ENCODE data around the gene YEATS2. TPM values are rescaled to one million over a fixed set of nuclear protein-coding genes. Genes with fewer than 3 reads are reported as not detected.

YEATS2 gene
- total RNA-seq, 1 donor from 2014 or later: 45.3 TPM

- H3K4me1 Mint-ChIP-seq (ENCODE audit: low read depth, unreplicated experiment): peaks cover 21% of the 10 kb centered on the region
These were observed 148.2 kb downstream of the YEATS2 start for GRCh38 chr3:183845608-183846288.

GRCh38 chr3:183854318-183855035 is 156.9 kb downstream of the YEATS2 start:
- no peak for FAIRE-seq
- H4K20me1 ChIP-seq (ENCODE audit: insufficient read depth, low read length): no peaks in the 10 kb centered on the region
- no peaks in the 10 kb centered on the region for H3K27me3 ChIP-seq (ENCODE audit: insufficient read depth, low read length)
- Mint-ChIP-seq H3K27ac (ENCODE audit: unreplicated experiment) (no peak overlapping the region), H3K36me3 (ENCODE audit: low read depth, unreplicated experiment) (peaks cover 22% of the 10 kb centered on the region), H3K4me1 (ENCODE audit: low read depth, unreplicated experiment) (peaks cover 7% of the 10 kb centered on the region), H3K4me3 (ENCODE audit: unreplicated experiment) (no peak overlapping the region), H3K9me3 (ENCODE audit: unreplicated experiment) (no peaks in the 10 kb centered on the region), H3K27me3 (ENCODE audit: low read depth, unreplicated experiment) (no peaks in the 10 kb centered on the region)
- no peak overlapping the region for H3K9ac ChIP-seq (ENCODE audit: low read length)
- TF ChIP-seq EZH2 (IDR thresholded peaks at IDR 0.05; ENCODE audit: insufficient read depth, low read length): no peak
- TF ChIP-seq CTCF (IDR thresholded peaks at IDR 0.05; ENCODE audit: insufficient read depth, low read depth, low read length): no peak
- H3K79me2 ChIP-seq (ENCODE audit: insufficient read depth, low read length): no peaks in the 10 kb centered on the region
- H3K36me3 ChIP-seq (ENCODE audit: insufficient read depth, low read length): peaks cover 7% of the 10 kb centered on the region
- H3K4me3 ChIP-seq (ENCODE audit: insufficient read depth, low read depth, low read length): no peak overlapping the region
- H3K27ac ChIP-seq (ENCODE audit: low read depth, low read length): no peak overlapping the region
- H3K4me1 ChIP-seq (ENCODE audit: insufficient read depth, low read length): no peaks in the 10 kb centered on the region
- H3K9me3 ChIP-seq (ENCODE audit: insufficient read depth, low read depth, low read length): no peaks in the 10 kb centered on the region
- no peak for DNase-seq (ENCODE audit: low read depth)
- H2AFZ ChIP-seq (ENCODE audit: low read depth, low read length): no peak overlapping the region
- no peak overlapping the region for H3K4me2 ChIP-seq (ENCODE audit: low read length)

More at GRCh38 chr3:183845608-183846288, 148.2 kb downstream of the YEATS2 start:
- Mint-ChIP-seq H3K27me3 (ENCODE audit: low read depth, unreplicated experiment) (no peaks in the 10 kb centered on the region), H3K4me3 (ENCODE audit: unreplicated experiment) (no peak overlapping the region), H3K9me3 (ENCODE audit: unreplicated experiment) (no peaks in the 10 kb centered on the region), H3K36me3 (ENCODE audit: low read depth, unreplicated experiment) (peaks cover 17% of the 10 kb centered on the region), H3K27ac (ENCODE audit: unreplicated experiment) (peak overlapping the region; percentile 98)
- peaks cover 23% of the 10 kb centered on the region for H3K36me3 ChIP-seq (ENCODE audit: insufficient read depth, low read length)
- H3K9ac ChIP-seq (ENCODE audit: low read length): no peak overlapping the region
- H4K20me1 ChIP-seq (ENCODE audit: insufficient read depth, low read length): peaks cover 10% of the 10 kb centered on the region
- no peak overlapping the region for H2AFZ ChIP-seq (ENCODE audit: low read depth, low read length)
- peak overlapping the region; percentile 61 for H3K27ac ChIP-seq (ENCODE audit: low read depth, low read length)
- no peaks in the 10 kb centered on the region for H3K79me2 ChIP-seq (ENCODE audit: insufficient read depth, low read length)
- H3K4me1 ChIP-seq (ENCODE audit: insufficient read depth, low read length): peaks cover 17% of the 10 kb centered on the region
- H3K9me3 ChIP-seq (ENCODE audit: insufficient read depth, low read depth, low read length): no peaks in the 10 kb centered on the region
- DNase-seq (ENCODE audit: low read depth) (peak; percentile 20), FAIRE-seq (no peak)
- H3K4me3 ChIP-seq (ENCODE audit: insufficient read depth, low read depth, low read length): no peak overlapping the region
- H3K4me2 ChIP-seq (ENCODE audit: low read length): peak overlapping the region; percentile 49
- no peak for TF ChIP-seq EZH2 (IDR thresholded peaks at IDR 0.05; ENCODE audit: insufficient read depth, low read length)
- no peak for TF ChIP-seq CTCF (IDR thresholded peaks at IDR 0.05; ENCODE audit: insufficient read depth, low read depth, low read length)
- H3K27me3 ChIP-seq (ENCODE audit: insufficient read depth, low read length): no peaks in the 10 kb centered on the region

Measured in astrocyte (in vitro differentiated cells and primary cell).